Thymus (tissue), 11 donors: ENCODE measurements around the gene SKAP1. TPM values are rescaled to one million over a fixed set of nuclear protein-coding genes. Genes with fewer than 3 reads are reported as not detected.

Experiments
- DNase-seq, 9 donors: peaks; one replicate each; pipeline ENCODE4 v3.0.0-alpha.2; 2013; ENCODE audit warnings: low spot score in 9 of 9, low read depth in 6 of 9, missing footprints in 1 of 9
- H3K27ac ChIP-seq, 2 donors: one replicate each; pipeline ENCODE4 v1.5.1; 2013; ENCODE audit warnings: control low read depth in 1 of 2, low read depth in 1 of 2, low read length in 1 of 2, mild to moderate bottlenecking in 1 of 2, moderate library complexity in 1 of 2
- H3K27me3 ChIP-seq, 2 donors: one replicate each; pipeline ENCODE4 v1.5.1; 2013; ENCODE audit warnings: low read length in 1 of 2; ENCODE audit not compliant: control insufficient read depth in 2 of 2, insufficient read depth in 1 of 2
- H3K36me3 ChIP-seq, 2 donors: one replicate each; pipeline ENCODE4 v1.5.1; 2013; ENCODE audit warnings: low read length in 1 of 2, mild to moderate bottlenecking in 1 of 2, moderate library complexity in 1 of 2; ENCODE audit not compliant: control insufficient read depth in 2 of 2, insufficient read depth in 2 of 2
- H3K4me1 ChIP-seq, 2 donors: one replicate each; pipeline ENCODE4 v1.5.1; 2013; ENCODE audit warnings: low read length in 2 of 2; ENCODE audit not compliant: control insufficient read depth in 2 of 2, insufficient read depth in 2 of 2
- H3K4me3 ChIP-seq, 2 donors: one replicate each; pipeline ENCODE4 v1.5.1; 2013; ENCODE audit warnings: low read length in 2 of 2, control low read depth in 1 of 2, mild to moderate bottlenecking in 1 of 2
- H3K9me3 ChIP-seq, 2 donors: one replicate each; pipeline ENCODE4 v1.5.1; 2013; ENCODE audit warnings: low read length in 1 of 2, mild to moderate bottlenecking in 1 of 2; ENCODE audit not compliant: control insufficient read depth in 2 of 2, insufficient read depth in 1 of 2
- WGBS: extraction: QIAGEN DNeasy Blood & Tissue Kit; methylation state at CpG from one replicate; pipeline ENCODE4 v1.1.7; 2013; 5-methylcytosine and 5-hydroxymethylcytosine counted together
- polyA plus RNA-seq: library from polyadenylated mRNA; stranded (reverse); fragments of 200-250 nt; gene quantifications from one replicate; pipeline ENCODE4 v1.2.3, GENCODE V29; 2013
- total RNA-seq: library from RNA; stranded (reverse); fragments of 120-200 nt; gene quantifications from one replicate; pipeline ENCODE4 v1.2.4, GENCODE V29; 2013
- donor health status: healthy.

SKAP1 gene
- total and polyA plus RNA-seq, 2 donors, result 28.8 to 64.4 TPM

GRCh38 chr17:48409607-48410006 lies 20.4 kb downstream of the SKAP1 start:
- no peak for DNase-seq
- no peak overlapping the region for H3K4me3 ChIP-seq
- no peaks in the 10 kb centered on the region for H3K4me1 ChIP-seq
- no peaks in the 10 kb centered on the region for H3K9me3 ChIP-seq
- peaks cover 6 to 10% of the 10 kb centered on the region in 2 donors for H3K36me3 ChIP-seq
- H3K27ac ChIP-seq, result no peak overlapping the region
- WGBS, result 98% methylated on average over 5 of the region's 5 CpGs
- no peaks in the 10 kb centered on the region for H3K27me3 ChIP-seq

GRCh38 chr17:48406936-48407567 lies 23.0 kb downstream of the SKAP1 start:
- no peak overlapping the region for H3K27ac ChIP-seq
- 46% methylated on average over 3 of the region's 3 CpGs for WGBS
- no peaks in the 10 kb centered on the region for H3K4me1 ChIP-seq
- no peaks in the 10 kb centered on the region for H3K27me3 ChIP-seq
- no peak overlapping the region for H3K4me3 ChIP-seq
- no peak for DNase-seq
- H3K36me3 ChIP-seq, result peaks cover 6 to 10% of the 10 kb centered on the region in 2 donors
- no peaks in the 10 kb centered on the region for H3K9me3 ChIP-seq

- H3K36me3 ChIP-seq, result peaks cover 3 to 14% of the 10 kb centered on the region in 2 donors
- H3K4me1 ChIP-seq, result no peaks in the 10 kb centered on the region
- H3K9me3 ChIP-seq, result no peaks in the 10 kb centered on the region
- 49% methylated on average over 3 of the region's 3 CpGs for WGBS
- DNase-seq, result no peak
- H3K4me3 ChIP-seq, result no peak overlapping the region
- H3K27me3 ChIP-seq, result no peaks in the 10 kb centered on the region
- H3K27ac ChIP-seq, result no peak overlapping the region
Observed at GRCh38 chr17:48394821-48395220, 35.2 kb downstream of the SKAP1 start.

- peaks cover 3 to 14% of the 10 kb centered on the region in 2 donors for H3K36me3 ChIP-seq
- no peak overlapping the region for H3K27ac ChIP-seq
- H3K9me3 ChIP-seq, result no peaks in the 10 kb centered on the region
- DNase-seq, result no peak
- H3K4me1 ChIP-seq, result no peaks in the 10 kb centered on the region
- no peak overlapping the region for H3K4me3 ChIP-seq
- H3K27me3 ChIP-seq, result no peaks in the 10 kb centered on the region
Observed at GRCh38 chr17:48393283-48393682, 36.7 kb downstream of the SKAP1 start.

- no peak overlapping the region for H3K4me3 ChIP-seq
- DNase-seq, result no peak
- no peaks in the 10 kb centered on the region for H3K9me3 ChIP-seq
- peaks cover 3 to 14% of the 10 kb centered on the region in 2 donors for H3K36me3 ChIP-seq
- H3K27me3 ChIP-seq, result no peaks in the 10 kb centered on the region
- WGBS, result 96% methylated on average over 4 of the region's 4 CpGs
- no peak overlapping the region for H3K27ac ChIP-seq
- no peaks in the 10 kb centered on the region for H3K4me1 ChIP-seq
Observed at GRCh38 chr17:48392857-48393256, 37.2 kb downstream of the SKAP1 start.

- no peaks in the 10 kb centered on the region for H3K27me3 ChIP-seq
- H3K4me1 ChIP-seq, result no peaks in the 10 kb centered on the region
- H3K36me3 ChIP-seq, result peaks cover 3 to 14% of the 10 kb centered on the region in 2 donors
- H3K27ac ChIP-seq, result no peak overlapping the region
- H3K4me3 ChIP-seq, result no peak overlapping the region
- DNase-seq, result no peak
- 19% methylated on average over 1 of the region's 1 CpG for WGBS
- H3K9me3 ChIP-seq, result no peaks in the 10 kb centered on the region
Observed at GRCh38 chr17:48391444-48391843, 38.6 kb downstream of the SKAP1 start.

- no peak for DNase-seq
- H3K27ac ChIP-seq, result no peak overlapping the region
- H3K36me3 ChIP-seq, result peaks cover 3 to 9% of the 10 kb centered on the region in 2 donors
- H3K27me3 ChIP-seq, result no peaks in the 10 kb centered on the region
- H3K4me1 ChIP-seq, result no peaks in the 10 kb centered on the region
- no peak overlapping the region for H3K4me3 ChIP-seq
- no peaks in the 10 kb centered on the region for H3K9me3 ChIP-seq
Observed at GRCh38 chr17:48389903-48390302, 40.1 kb downstream of the SKAP1 start.

GRCh38 chr17:48388955-48389743 lies 40.9 kb downstream of the SKAP1 start:
- no peak overlapping the region for H3K4me3 ChIP-seq
- no peak for DNase-seq
- no peak overlapping the region for H3K27ac ChIP-seq
- H3K36me3 ChIP-seq, result peaks cover 0 to 3% of the 10 kb centered on the region in 2 donors
- H3K9me3 ChIP-seq, result no peaks in the 10 kb centered on the region
- peaks cover 0 to 2% of the 10 kb centered on the region in 2 donors for H3K4me1 ChIP-seq
- no peaks in the 10 kb centered on the region for H3K27me3 ChIP-seq
- WGBS, result 96% methylated on average over 5 of the region's 5 CpGs

GRCh38 chr17:48386826-48387225 lies 43.2 kb downstream of the SKAP1 start:
- peaks cover 0 to 10% of the 10 kb centered on the region in 2 donors for H3K36me3 ChIP-seq
- H3K4me1 ChIP-seq, result peaks cover 0 to 2% of the 10 kb centered on the region in 2 donors
- no peaks in the 10 kb centered on the region for H3K9me3 ChIP-seq
- no peak overlapping the region for H3K4me3 ChIP-seq
- H3K27ac ChIP-seq, result no peak overlapping the region
- no peaks in the 10 kb centered on the region for H3K27me3 ChIP-seq
- WGBS, result 99% methylated on average over 1 of the region's 1 CpG
- DNase-seq, result no peak
